BE2C (cell line): ENCODE data around the gene PADI6. TPM values are rescaled to one million over a fixed set of nuclear protein-coding genes. Genes with fewer than 3 reads are reported as not detected.

Source experiments
- DNase-seq: peaks from one replicate; pipeline ENCODE4 v3.0.0-alpha.2; 2020
- H3K27me3 ChIP-seq: fragments of 250-450 bp; sonication (Bioruptor Pico); 2 replicates; pipeline ENCODE4 v1.5.1; 2020; ENCODE audit warnings: mild to moderate bottlenecking
- H3K36me3 ChIP-seq: fragments of 250-450 bp; sonication (Bioruptor Pico); 2 replicates; pipeline ENCODE4 v1.5.1; 2020; ENCODE audit warnings: mild to moderate bottlenecking
- H3K4me1 ChIP-seq: fragments of 250-450 bp; sonication (Bioruptor Pico); 2 replicates; pipeline ENCODE4 v1.5.1; 2020
- H3K4me3 ChIP-seq: 2 replicates; pipeline ENCODE4 v1.5.1; 2011; ENCODE audit warnings: low read depth, low read length
- H3K9me3 ChIP-seq: fragments of 250-450 bp; sonication (Bioruptor Pico); 2 replicates; pipeline ENCODE4 v1.5.1; 2020
- CTCF ChIP-seq: IDR thresholded peaks from 2 replicates; pipeline ENCODE4 v1.5.1; 2012; ENCODE audit warnings: mild to moderate bottlenecking, low read depth, low read length
- polyA plus RNA-seq: library from polyadenylated mRNA; unstranded; fragments of >200 nt; gene quantifications from one replicate; pipeline ENCODE4 v1.2.1, GENCODE V29; 2012; ENCODE audit warnings: low read depth, missing spikeins; ENCODE audit not compliant: insufficient read length, insufficient read depth

The PADI6 gene
- polyA plus RNA-seq, result not detected

GRCh38 chr1:17371896-17372295, at the start of gene PADI6:
TSS of gene PADI6 (plus strand) at chr1:17372196. CDS start at chr1:17372246, 50 bp downstream.
- no peaks in the 10 kb centered on the region for H3K4me1 ChIP-seq
- DNase-seq, result no peak
- H3K9me3 ChIP-seq, result no peaks in the 10 kb centered on the region
- no peak within 1 kb of the TSS for H3K4me3 ChIP-seq
- H3K36me3 ChIP-seq, result no peaks in the 10 kb centered on the region
- TF ChIP-seq CTCF, result no peak
- H3K27me3 ChIP-seq, result no peaks in the 10 kb centered on the region

GRCh38 chr1:17328855-17329254, 43.1 kb upstream of the PADI6 start:
- no peaks in the 10 kb centered on the region for H3K36me3 ChIP-seq
- H3K4me3 ChIP-seq, result no peak overlapping the region
- no peaks in the 10 kb centered on the region for H3K27me3 ChIP-seq
- H3K4me1 ChIP-seq, result no peaks in the 10 kb centered on the region
- no peak for DNase-seq
- TF ChIP-seq CTCF, result no peak
- H3K9me3 ChIP-seq, result no peaks in the 10 kb centered on the region

GRCh38 chr1:17329610-17330009, 42.4 kb upstream of the PADI6 start:
- Histone ChIP-seq H3K9me3 (no peaks in the 10 kb centered on the region), H3K4me1 (no peaks in the 10 kb centered on the region), H3K36me3 (no peaks in the 10 kb centered on the region), H3K27me3 (no peaks in the 10 kb centered on the region), H3K4me3 (no peak overlapping the region)
- no peak for DNase-seq
- TF ChIP-seq CTCF, result no peak

GRCh38 chr1:17330856-17331255, 41.1 kb upstream of the PADI6 start:
- no peak for DNase-seq
- no peaks in the 10 kb centered on the region for H3K27me3 ChIP-seq
- H3K9me3 ChIP-seq, result no peaks in the 10 kb centered on the region
- H3K4me1 ChIP-seq, result no peaks in the 10 kb centered on the region
- TF ChIP-seq CTCF, result no peak
- no peak overlapping the region for H3K4me3 ChIP-seq
- no peaks in the 10 kb centered on the region for H3K36me3 ChIP-seq

GRCh38 chr1:17333081-17333480, 38.9 kb upstream of the PADI6 start:
- Histone ChIP-seq H3K4me3 (no peak overlapping the region), H3K27me3 (no peaks in the 10 kb centered on the region), H3K36me3 (no peaks in the 10 kb centered on the region), H3K9me3 (no peaks in the 10 kb centered on the region), H3K4me1 (no peaks in the 10 kb centered on the region)
- no peak for DNase-seq
- TF ChIP-seq CTCF, result no peak

- no peaks in the 10 kb centered on the region for H3K36me3 ChIP-seq
- H3K4me3 ChIP-seq, result no peak overlapping the region
- H3K27me3 ChIP-seq, result no peaks in the 10 kb centered on the region; the same call in 1 of the 2 replicates
- no peaks in the 10 kb centered on the region for H3K9me3 ChIP-seq
- TF ChIP-seq CTCF, result peak; percentile 77
- no peaks in the 10 kb centered on the region for H3K4me1 ChIP-seq
- peak; percentile 70 for DNase-seq
Observed at GRCh38 chr1:17335821-17336710, 35.9 kb upstream of the PADI6 start.
